Kasumi-1 (cell line): ENCODE measurements around the gene UBL7.
"Not testable (repeated sequence)": the region's sequence is repeated elsewhere in the genome, so short reads cannot be mapped to it uniquely, and the experiment has no call there.

Experiments used
- DNase-seq, 2 experiments: peaks; one replicate each; lab custom pipeline; 2025; lab: John Stamatoyannopoulos, UW

UBL7 gene

DNA sequence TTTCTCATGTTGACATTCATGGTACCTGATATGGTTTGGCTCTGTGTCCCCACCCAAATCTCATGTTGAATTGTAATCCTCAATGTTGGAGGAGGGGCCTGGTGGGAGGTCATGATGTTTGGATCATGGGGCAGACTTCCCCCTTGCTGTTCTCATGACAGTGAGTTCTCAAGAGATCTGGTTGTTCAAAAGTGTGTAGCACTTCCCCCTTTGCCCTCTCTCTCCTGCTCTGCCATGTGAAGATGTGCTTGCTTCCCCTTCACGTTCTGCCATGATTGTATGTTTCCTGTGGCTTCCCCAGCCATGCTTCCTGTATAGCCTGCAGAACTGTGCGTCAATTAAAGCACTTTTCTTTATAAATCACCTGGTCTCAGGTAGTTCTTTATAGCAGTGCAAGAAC lies 3.3 kb upstream of the UBL7 start:
- DNase-seq: peak; percentile 41 to 55

DNA sequence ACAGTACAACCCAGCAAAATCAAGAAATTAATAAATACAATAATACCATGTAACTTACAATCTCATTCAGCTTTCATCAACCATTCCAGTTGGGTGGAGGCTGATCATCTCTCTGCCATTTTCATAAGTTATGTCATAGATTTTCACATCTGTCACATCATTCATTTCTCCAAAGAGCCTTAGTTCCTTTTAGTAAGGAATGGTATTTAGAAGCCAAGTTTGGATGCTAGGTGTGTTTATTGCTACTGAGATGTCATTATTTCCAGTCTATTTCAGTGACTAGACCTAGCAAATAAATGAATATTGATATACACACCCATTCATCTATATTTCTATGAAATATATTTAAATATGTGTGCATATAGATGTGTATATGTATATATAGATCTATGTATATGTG lies 2.7 kb upstream of the UBL7 start:
- no peak for DNase-seq

DNA sequence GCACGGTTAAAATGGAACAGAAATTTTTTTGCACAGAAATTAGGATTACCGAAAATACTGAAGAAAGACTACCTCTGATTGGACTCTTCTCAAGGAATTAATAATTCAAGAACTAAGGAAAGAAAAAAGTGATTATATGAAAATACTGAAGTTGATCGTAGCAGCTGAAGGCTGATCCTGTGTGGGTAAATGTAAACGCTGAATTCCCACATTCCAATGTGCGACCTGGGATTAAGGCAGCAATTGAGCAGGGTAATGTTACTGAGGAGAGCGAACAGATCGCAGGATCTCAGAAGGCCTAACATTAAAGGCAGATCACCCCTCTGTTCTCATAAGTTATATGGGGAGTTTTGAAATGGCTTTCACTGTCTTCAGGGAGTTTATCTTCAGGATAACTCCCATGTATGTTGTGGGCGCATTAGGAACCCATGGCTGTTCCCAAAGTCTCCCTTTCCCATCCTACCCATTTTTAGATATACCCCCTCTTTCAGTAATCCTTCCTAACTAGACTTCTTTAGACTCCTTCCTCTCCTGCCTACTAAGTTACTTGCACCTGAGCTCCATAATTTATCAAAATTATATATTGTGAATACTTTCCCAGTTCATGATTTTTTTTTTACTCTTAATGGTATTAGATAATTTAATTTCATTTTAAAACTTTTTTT lies 1.0 kb upstream of the UBL7 start:
- no peak for DNase-seq

DNA sequence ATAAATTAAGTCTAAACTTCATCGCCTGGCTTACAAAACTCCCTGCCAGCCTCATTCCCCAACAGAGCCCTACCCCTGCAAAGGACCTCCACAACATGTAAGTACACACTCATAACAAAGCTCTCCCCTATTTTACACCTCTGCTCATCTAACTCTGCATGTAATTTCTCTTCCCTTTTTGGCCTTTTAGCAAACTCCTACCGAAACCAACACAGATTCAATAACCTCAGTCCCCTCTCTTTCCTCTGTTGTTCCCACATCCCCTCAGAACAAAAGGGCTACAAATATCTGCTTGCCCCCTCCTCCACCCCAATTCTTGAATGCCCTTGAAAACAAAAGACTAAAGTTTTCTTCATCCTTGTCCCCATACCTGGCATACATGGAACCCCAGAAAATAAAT lies 662 bp downstream of the UBL7 start:
- no peak for DNase-seq

DNA sequence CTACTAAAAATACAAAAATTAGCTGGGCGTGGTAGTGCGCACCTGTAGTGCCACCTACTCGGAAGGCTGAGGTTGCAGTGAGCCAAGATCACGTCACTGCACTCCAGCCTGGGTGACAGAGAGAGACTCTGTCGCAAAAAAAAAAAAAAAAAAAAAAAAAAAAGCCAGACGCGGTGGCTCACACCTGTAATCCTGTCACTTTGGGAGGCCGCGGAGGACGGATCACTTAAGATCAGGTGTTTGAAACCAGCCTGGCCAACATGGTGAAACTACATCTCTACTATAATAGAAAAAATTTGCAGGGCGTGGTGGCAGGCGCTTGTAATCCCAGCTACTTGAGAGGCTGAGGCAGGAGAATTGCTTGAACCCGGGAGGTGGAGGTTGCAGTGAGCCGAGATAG lies 1.2 kb downstream of the UBL7 start:
- not testable (repeated sequence) for DNase-seq

DNA sequence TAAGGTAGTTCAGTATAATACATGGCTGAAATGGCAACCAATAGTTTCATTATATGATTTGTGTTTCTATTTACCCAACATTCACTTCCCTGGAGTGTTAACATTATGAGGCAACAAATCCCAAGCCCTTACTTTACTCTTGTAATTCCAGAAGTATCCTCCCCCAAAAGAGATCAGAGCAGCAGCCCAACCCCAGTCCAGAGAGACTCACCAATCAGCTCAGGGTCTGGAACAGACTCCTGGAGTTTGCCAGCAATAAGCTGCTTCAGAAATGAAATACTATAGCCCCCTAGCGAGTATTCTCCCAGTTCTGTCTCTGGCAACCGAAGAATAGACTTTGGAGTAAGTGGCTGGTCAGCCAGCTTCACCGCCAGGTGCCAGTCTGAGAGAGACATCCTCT lies 2.5 kb downstream of the UBL7 start:
- DNase-seq: no peak

DNA sequence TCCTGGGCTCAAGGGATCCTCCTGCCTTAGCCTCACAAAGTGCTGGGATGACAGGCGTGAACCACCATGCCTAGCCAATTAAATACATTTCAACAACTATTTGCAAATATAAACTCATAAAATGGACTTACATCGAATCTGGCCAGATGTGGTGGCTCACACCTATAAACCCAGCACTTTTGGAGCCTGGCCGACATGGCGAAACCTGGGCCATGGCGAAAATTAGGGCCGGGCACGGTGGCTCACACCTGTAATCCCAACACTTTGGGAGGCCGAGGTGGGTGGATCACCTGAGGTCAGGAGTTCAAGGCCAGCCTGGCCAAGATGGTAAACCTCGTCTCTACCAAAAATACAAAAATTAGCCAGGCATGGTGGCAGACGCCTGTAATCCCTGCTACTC lies 3.9 kb downstream of the UBL7 start:
- not testable (repeated sequence) for DNase-seq

DNA sequence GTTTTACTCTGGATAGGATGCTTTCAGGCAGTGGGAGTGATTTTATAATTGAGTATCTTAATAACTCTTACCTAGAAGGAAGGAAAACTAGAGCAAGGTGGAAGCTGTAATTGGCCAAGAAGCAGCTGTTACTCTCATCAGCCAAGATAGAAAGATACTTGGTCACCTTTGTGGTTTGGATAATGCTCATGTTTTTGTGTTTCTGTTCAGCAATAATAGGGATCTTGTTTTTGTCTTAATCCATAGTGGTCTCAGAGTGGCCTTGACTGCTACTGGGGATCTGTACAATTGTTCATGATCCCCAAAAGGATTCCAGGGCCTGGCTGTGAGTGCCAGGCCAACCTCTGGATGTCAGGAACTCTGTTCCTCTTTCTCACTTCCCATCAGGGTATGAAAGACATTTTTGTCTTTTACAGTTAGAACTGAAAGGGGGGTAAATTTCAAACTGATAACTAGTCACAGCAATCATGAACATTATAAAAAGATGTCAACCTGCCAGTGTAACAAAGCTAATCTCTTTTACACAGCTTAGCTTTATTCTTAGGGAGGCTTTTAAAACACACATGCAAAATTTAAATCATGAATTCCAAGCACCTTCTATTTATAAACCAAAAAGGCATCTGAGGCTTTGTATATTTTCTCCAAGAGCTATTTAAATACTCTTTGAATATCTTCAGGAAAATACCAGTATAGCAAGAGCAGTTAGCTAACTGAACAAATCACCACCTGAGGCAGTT lies 6.0 kb downstream of the UBL7 start:
- peak in 1 of 2 experiments; percentile 5 for DNase-seq

DNA sequence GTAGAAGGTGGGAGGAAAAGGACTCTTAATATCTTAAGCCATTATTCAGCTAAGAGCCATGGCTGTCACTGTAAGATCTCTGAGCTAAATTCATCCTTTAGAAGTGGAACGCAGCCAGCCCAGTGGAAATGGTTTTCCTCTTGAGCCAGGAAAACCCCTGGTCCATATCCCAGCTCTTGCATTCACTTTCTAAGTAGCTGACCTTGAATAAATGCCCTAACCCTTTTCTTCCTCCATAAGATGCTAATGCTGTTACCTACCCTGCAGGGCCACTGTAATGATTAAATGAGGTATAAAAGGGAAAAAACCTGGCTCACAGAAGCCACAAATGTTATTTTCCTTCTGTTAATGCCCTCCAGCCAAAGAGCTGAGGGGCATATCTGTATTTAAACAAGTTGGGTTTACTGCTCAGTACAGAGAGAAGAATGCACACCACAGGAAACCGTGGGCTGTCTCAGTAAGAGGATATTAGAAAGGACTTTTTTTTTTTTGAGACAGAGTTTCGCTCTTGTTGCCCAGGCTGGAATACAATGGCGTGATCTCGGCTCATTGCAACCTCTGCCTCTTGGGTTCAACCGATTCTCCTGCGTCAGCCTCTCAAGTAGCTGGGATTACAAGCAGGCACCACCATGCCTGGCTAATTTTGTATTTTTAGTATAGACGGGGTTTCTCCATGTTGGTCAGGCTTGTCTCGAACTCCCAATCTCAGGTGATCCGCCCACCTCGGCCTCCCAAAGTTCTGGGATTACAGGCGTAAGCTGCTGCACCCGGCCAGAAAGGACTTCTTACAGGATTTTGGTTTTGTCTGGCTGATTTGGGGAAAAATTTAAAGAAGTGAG lies 6.8 kb downstream of the UBL7 start:
- no peak for DNase-seq

DNA sequence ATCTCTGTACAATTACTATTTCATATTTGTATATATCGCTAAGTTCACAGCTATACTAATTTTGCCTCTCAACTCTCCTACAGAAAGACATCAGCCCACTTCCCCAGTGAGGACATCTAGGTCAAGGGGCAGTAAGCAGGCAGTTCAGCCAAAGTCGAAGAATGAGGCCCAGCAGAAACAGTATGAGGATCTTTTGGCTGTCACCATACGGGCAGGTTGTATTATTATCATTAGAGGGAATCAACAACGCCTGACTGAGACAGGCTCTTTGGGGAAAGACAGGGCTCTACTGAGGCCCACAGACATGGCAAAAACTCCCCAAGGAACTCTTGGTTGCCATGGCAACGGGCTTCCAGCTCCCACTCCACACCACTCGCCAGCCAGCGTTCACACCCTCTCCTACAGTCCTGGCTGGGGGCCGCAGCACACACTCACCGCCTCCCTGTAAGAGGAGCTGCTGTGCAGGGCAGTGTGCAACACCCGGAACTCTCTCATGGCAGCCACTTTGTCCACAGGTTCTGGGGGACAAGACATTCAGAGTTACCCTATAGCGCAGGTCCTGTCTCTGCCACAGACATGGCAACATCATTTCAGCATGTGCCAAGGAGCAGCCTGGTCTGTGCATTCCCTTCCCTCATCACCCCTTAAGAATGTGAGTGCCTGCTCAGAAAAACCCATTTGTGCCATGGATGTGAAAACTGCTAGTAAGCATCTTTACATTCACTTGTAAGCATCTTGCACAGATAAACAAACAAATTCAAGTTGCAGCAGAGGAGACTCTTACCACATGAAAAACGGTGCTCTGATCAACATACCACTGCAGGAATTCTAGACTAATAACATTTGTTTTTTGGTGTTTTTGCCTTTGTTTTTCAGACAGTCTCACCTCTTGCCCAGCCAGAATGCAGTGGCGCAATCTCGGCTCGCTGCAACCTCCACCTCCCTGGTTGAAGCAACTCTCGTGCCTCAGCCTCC lies 8.8 kb downstream of the UBL7 start:
- no peak for DNase-seq

DNA sequence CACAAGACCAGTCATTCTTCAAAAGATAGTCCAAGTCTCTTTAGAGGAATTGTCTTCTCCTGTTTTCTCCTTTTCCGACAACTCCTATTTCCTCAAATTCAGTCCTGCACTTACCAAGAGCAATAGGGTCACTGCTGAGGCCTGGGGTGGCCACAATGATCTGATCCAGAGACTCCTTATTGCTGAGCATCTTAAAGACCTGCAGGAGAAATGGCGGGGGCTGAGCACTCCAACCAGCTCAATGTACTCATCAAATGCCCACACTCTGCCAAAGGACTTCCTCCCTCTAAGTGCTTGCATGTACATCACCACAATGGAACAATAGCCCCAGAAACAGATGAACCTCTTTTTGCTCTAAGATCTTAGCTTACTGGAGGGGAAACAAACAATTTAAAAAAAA lies 9.6 kb downstream of the UBL7 start:
- DNase-seq: no peak

DNA sequence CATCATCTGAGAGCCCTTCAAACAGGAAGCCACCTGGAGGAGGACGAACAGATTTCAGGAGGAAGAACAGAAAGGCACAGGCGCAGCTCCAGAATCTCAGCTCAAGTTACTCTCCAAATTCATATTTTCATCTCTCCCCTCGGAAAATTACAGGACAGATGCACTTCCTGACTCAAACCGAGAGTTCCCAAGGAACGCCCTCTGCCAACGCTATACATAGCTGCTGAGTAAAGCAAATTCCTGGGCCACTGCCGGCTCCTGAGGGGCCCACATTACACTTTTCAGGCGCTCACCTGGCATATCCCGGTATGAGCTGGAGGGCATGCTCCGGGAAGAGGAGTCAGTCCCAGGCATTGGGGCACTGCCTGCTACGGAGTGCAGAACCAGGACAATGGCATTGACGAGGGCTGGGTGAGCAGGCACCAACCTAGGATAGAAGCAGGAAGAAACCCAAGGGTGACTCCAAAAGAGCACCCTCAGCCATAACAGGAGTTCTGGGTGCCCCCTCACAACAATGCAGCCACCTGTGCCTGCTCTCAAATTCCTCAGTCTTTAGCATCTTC lies 11.2 kb downstream of the UBL7 start:
- DNase-seq: no peak

DNA sequence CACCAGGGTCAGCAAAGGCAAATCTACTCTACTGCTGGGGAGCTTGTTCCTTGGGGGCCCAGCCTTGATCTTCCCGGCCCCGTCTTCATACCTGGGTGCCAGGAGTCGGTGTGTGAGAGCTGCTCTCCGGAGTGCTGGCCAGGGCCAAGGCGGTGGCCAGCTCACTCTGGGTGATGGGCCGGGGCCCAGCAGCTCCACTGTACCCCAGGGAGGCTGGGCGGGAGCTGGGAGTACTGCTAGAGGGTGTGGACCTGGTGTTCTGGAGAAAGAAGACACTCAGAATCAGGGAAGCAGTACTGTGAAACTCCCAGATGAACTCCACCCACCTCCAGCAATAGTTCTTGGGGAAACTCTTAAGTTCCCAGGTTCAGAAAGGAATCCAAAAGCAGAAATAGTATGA lies 11.9 kb downstream of the UBL7 start:
- no peak for DNase-seq

DNA sequence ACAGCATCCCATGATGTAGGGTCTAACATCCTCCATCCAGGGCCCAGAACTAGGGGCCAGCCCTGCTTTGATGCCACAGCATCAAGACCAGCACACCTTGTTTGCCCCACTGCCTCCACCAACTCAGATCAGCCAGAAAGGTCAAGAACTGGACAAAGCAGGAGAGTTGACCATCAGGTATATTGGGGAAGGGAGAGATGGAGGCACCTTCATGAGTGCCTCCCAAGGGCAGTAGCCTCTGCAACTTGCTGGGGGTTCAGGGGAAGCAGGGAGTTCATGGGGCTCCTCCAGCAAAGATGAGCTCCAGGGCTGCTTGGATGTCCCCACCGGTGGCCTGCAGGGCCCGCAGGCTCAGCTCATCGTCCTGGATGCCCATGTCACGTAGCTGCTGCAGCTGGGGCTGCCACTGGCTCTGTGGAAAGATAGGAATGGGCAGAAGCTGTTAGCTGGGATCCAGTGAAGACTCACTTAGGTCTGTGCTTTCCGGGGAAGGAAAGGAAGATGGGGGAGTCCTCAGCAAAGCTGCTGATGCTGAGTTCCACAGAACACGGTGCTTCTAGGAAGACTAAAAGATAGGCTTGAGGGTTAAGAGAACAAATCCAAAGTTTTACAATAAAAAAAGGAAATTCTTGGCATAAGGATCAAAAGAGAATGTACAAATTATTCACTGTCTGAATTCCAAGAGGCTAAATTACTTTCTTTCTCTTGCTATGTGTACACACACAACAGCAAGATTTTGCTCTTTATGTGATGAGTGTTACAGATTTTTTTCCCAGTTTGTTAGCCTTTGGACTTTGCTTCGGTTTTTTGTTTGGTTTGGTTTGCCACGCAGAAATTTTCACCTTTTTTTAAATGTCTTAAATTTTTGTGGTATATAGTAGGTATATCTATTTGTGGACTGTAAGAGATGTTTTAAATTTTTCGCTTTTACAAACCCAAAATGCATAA lies 14.9 kb downstream of the UBL7 start:
- no peak for DNase-seq

DNA sequence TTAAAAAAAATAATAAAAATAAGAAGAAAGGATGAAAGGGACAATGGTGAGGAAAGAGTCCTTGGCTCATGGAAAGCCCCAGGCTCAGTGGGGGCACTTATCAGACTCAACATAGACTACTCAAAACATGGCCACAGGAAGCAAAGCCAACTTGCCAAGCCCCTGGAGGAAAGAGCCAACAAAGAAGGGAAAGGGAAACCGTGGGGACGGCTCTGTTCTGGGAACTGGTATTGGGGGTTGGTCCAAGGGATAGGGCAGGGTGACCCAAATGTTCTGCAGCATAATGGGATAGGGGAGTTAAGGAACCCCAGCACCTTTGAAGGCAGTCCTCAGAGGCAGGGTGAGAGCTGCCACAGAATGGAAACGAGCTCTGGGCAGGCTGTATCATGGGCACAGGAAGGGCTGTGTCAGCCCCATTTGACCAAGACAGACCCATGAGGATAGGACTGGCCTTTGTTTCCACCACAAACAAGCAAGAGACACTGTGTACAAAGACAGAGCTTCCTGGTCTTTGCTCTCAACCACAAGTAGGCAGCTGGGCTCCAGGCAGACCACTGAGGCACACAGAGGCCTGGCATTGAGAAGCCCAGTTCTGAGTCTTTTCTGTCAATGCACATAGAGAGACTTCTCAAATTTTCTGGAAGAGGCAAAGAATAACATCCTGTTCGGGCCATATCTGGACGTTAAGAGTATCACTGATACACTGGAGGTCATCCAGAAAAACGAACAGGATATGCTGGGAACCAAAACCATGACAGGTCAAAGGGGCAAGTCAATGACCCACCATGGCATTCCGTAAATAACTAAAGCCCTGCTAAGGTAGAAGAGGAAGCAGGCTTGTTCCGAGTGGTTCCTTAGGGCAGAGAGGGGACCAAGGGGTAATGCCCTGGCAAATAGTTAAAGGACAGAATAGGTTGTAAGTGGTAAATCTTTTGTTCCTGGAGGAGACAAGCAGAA lies 16.6 kb downstream of the UBL7 start:
- no peak for DNase-seq

DNA sequence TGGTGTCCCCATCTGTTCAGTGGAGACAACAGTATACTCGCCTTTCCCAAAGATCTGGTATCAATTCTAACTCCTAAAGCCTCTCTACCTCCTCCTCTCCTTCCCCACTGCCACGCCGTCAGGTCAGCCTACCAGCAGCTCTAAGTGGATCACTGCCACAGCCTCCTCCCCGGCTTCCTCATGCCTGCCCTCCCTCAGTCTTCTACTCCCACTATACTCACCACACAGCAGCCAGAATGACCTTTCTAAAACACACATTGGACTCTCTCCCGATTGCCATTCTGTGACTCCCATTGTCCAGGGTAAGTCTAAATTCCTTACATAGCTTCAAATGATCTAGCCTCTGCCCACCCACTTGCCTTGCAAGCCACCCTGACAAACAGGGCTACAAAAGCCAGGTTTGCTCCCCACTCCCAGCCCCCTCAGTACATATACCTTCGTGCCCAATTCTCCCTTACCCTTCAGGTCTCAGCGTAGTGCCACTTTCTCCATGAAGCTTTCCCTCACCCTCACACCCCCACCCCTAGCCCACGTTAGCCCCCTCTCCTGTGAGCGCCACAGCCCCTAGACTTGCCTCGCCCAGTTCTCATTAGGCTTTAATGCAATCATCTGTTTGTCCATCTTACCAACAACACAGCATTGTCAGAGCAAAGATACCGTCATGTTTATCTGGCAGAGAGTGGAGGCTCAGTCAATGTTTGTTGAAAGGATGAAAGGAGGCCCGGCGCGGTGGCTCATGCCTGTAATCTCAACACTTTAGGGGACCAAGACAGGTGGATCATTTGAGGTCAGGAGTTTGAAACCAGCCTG lies 17.7 kb downstream of the UBL7 start:
- DNase-seq: no peak

DNA sequence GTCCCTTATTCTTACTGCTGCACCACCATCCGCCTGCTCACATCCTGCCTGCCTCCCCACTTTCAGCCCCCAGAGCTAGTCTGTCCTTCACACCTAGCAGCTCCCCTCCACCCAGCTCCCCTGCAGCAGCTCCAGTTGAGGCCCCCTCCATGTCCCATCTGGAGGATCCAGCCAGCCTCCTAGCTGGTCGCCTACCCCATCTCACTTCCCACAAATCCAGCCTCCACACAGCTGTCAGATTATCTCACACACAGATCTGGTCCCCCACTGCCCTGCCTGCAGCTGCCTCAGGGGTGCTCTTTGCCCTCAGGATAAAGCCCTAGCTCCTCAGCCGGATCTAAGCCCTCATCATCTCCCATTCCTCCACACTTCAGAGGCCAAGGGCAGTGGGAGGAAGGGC lies 18.4 kb downstream of the UBL7 start:
- DNase-seq: no peak

DNA sequence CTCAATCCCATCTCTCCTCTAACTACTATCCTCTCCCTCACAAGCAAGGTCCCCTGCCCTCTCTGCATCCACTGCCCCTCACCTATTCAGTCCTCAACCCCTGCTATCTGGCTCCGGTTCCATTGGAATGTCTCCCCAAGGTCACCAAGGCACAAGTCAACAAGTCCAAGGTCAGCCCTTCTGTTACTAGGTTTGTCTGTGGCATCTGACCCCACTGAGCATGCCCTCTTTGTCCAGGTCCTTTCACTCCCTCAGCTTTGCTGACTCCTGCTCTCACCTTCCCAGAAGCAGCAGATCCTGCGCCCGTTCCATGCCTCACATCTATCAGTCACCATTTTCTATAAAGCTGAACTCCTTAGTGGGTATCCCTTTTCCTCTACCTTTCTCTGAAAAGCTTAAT lies 18.9 kb downstream of the UBL7 start:
- DNase-seq: no peak
